Activated CD8-positive, alpha-beta memory T cell treated with anti-CD3 and anti-CD28 coated beads, Interleukin-2, amount 50 U/mL, for 48 hours (primary cell): Measurements from ENCODE around the gene RHOT1.
"Not testable (repeated sequence)": the region's sequence is repeated elsewhere in the genome, so short reads cannot be mapped to it uniquely, and the experiment has no call there.

ENCODE experiments used
- DNase-seq: peaks from one replicate; pipeline ENCODE4 v3.0.0-alpha.2; 2020

RHOT1 gene

DNA sequence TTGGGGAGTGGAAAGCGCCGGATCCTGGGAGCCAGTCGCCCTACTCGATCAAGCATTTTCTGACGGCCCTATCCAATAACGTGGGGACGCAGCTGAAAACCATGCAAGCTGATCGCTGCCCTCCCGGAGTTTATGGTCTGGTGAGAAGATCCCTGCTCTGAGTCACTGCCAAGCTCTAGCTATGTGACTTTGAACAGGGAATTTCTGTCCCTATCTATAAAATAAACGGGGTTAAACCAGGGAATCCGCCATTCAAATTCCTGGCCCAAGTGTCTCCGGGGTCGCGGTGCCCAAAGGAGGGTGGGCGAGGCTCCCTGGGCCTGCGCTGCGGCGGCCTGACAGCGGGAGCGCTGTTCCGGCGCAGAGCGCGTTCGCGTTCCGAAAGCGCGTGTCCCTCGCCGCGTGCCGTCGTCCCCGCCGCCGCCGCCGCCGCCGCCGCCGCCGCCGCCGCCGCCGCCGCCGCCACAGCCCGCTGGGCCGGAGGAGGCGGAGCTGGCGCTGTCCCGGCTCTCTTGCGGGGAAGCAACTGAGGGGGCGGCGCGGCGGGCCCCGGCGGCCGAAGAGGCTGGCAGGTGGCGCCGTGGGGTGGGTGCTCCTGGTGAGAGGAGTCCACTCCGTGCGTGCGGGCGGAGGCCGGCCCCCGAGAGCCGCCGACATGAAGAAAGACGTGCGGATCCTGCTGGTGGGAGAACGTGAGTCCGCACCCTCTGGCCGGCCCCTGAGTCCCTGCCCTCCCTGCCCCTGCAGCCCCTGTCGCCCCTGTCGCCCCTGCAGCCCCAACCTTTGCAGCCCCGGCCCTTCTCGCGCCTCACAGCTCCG is at the start of gene RHOT1:
RHOT1 (plus strand) TSS at position 465 of the 819 bp plus-strand sequence; CDS start at position 656, 191 bp downstream.
- DNase-seq, result peak; percentile 88

DNA sequence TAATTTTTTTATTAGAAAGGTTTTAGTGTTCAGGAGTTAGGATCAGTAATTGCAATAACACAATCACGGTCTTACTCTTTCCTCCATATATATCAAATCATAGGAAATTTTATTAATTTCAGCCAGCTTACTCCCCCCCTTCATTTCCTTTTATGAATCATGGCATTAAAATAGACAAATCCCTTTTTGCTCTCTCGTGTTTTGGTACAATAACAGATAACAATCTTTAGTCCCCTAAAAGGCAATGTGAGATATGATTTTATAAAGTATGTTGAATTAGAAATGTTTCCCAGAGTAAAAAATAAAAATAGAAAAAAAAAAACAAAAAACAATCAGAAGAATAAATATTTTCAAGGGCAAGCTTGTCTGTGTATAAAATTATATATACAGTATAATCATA is 42.6 kb upstream of the RHOT1 start:
- no peak for DNase-seq

DNA sequence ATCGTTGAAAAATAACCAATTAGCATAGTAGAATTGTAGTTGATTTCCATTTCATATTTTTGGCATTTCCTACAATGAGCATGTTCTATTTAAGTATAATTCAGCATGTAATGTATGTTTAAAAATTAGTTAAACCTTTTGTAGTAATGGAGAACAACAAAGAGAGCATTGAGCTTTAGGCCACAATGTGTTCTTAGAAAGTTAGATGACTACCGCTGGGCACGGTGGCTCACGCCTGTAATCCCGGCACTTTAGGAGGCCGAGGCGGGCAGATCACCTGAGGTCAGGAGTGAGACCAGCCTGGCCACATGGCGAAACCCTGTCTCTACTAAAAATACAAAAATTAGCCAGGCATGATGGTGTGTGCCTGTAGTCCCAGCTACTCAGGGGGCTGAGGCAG is 42.0 kb upstream of the RHOT1 start:
- not testable (repeated sequence) for DNase-seq

GRCh38 chr17:32100971-32101631 is 41.2 kb upstream of the RHOT1 start:
- no peak for DNase-seq

DNA sequence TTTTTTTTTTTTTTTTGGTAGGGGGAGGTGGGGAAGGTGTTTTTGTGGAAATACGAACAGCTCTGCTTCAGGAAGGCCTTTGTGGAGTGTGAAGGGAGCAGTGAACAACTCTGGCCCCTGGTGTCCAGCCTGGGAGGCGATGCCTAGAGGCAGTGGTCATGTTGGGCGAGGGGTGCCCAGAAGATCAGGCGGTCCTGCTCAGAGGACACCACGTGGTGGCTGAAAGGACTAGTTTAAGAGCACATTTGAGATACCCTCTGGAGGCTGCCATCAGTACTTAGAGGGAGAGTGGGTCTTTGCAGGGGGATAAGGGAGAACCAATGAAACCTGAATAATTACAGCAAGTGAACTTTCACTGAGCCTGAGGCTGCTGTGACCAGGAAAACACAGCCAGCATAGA is 40.1 kb upstream of the RHOT1 start:
- DNase-seq, result no peak

DNA sequence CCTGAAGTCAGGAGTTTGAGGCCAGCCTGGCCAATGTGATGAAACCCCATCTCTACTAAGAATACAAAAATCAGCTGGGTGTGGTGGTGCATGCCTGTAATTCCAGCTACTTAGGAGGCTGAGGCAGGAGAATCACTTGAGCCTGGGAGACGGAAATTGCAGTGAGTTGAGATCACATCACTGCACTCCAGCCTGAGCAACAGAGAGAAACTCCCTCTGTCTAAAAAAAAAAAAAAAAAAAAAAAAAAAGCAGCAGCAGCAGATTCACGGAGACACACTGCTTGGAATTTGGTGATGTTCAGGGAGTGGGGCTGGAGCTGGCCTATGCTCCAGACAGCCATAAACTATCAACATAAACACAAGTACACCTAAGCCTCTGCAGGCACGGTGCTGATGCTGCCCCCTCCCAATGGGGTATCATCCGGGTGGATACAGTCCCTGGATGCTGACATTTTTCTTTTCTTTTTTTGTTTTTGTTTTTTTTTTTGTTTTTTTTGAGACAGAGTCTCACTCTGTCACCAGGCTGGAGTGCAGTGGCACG is 39.6 kb upstream of the RHOT1 start:
- DNase-seq, result no peak

DNA sequence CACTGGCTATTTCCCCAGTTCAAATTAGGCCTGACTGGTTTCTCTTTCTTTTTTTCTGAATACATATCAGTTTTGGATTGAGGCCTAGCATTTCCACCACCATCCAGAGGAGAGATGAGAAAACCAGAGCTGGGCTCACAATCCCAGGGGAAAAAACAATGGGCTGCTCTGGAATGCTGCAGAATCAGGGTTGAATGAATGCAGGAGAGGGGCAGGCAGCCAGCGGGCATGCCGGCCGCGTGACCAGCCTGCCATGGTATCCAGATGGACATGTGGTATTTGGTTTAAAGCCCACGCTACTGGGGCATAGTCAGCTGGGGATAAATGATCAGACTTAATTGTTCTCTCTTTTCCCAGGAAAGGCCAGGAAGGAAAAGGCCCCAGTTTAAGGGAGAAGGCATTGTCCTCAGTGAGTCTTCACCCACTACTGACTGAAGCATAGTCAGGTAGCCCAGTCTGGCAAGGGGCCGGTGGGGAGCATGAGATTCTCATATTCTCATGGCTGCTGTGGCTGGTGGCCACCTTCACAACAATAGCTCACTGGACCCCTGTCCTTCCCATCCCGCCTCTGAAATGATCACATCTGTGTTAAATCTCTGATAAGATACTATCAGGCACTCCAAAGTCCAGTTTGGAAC is 38.7 kb upstream of the RHOT1 start:
- no peak for DNase-seq

GRCh38 chr17:32104158-32104557 is 38.1 kb upstream of the RHOT1 start:
- no peak for DNase-seq

GRCh38 chr17:32106471-32106981 is 35.8 kb upstream of the RHOT1 start:
- not testable (repeated sequence) for DNase-seq

GRCh38 chr17:32107194-32107593 is 35.1 kb upstream of the RHOT1 start:
- DNase-seq, result not testable (repeated sequence)

DNA sequence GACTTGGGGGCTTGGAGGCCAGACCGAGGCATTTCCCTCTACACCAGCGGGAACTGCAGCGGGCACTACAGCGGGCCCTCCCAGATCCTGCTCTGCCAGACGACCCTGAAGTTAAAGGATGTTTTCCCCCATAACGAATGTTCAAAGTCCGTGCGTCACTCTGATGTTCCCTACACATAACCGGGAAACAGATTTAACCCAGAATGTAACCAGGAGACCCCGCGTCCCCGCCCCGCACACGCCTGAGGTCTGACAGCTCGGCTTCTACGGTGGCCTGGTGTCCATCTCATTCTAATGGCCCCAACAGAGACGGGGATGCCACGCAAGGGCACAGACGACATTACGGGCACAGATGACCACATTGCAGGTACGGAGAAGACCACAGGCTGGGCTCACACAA is 31.7 kb upstream of the RHOT1 start:
- no peak for DNase-seq

DNA sequence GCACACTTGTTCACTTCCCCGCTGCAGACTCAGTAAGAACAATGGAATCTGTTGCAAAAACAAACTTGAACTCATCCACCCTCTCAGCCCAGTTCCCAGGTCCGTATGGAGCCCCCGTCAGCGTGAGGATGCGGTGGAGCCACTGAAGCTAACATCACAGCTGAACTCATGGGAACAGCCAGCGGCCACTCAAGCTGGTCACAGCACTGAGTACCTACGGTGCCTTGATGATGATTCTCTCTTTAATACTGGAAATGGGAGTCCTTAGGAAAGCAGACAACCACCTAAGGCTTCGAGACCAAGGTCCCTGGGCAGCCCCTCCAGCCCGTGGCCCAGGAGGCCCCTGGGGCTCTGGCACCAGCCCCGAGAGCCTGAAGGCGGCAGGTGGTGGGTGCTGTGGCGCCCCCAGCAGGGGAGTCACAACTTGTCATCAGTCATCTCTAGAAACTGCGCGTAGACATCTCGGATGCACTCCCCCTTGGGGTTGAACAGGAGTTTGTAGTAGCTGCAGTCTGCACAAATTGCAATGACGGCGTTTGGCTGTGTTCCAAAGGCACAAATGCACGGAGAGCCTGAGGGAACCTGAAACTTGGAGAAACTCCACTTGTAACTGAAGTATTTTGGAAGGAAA is 31.0 kb upstream of the RHOT1 start:
- DNase-seq, result peak; percentile 59

DNA sequence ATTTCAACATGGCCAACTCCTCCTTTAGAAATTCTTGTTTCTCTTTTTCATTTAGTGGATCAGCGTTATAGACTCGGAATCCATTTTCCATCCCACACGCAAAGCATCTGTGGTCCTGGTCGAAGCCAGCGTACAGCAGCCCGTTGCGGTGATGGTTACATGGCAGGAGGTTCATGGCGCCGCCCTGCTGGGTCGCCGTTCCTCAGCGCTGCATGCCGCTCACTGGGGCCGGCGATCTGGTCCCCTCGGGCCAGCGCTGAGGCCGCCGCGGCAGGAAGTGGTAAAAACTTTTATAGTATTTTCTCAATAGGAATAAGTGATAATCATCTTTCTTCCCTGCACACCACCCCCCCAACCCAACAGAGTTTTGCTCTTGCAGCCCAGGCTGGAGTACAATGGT is 29.9 kb upstream of the RHOT1 start:
- no peak for DNase-seq

GRCh38 chr17:32114536-32114935 is 27.8 kb upstream of the RHOT1 start:
- DNase-seq, result no peak

- not testable (repeated sequence) for DNase-seq
Measured at GRCh38 chr17:32115546-32115945, 26.8 kb upstream of the RHOT1 start.

DNA sequence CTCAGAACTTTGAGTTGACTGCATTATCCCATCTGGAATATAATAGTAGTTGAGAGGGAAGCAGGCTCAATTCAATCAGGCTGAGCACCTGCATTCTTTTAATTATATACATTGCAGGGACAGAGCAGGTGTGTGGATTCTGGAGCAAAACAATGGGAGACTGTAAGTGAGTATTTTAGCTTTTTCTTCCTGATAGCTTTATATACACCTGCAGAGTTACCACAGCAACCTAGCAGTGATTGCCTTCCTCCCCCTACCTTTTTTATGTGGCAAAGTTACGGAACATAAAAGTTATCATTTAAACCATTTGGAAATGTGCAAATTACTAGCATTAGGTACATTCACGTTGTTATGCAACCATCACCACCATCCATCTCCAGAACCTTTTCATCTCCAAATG is 25.4 kb upstream of the RHOT1 start:
- no peak for DNase-seq

DNA sequence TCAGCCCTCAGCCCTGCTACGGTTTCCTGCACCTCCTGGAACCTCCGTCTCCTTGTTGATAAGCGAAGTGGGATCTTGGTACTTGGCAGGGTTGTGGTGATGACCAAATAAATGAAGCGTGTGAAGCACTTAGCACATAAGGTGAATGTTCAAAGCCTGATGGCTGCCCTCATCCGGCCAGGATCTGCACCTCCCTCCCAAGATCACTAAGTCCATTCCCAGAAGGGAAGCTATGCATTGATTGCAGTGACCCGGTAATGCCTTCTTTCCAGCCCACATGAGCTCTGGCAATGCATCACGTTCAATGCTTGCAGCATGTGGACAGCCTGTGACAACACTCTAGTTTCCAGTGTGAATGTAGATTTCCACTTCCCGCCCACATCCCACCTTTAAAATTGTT is 24.9 kb upstream of the RHOT1 start:
- DNase-seq, result no peak

GRCh38 chr17:32118088-32118487 is 24.2 kb upstream of the RHOT1 start:
- not testable (repeated sequence) for DNase-seq

DNA sequence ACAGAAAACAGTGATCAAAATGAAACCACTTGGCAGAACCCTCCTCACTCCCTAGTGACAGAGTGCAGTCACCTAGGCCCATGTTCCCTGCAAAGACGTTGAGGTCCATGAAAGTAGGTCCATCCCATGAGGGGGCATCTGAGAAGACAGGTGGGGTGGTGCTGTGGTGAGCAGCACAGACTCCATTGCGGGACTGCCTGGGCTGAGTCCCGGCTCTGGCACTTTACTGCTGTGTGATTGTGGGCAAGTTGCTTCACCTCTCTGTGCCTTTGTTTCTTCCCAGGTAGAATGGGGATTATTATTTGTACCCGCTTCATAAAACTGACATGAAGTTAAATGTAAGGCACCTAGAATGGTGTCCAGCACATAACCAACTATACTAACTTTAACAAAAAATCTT is 23.5 kb upstream of the RHOT1 start:
- DNase-seq, result no peak

- no peak for DNase-seq
Measured at GRCh38 chr17:32120141-32120540, 22.2 kb upstream of the RHOT1 start.

- no peak for DNase-seq
Measured at GRCh38 chr17:32120716-32121115, 21.6 kb upstream of the RHOT1 start.

- DNase-seq, result no peak
Measured at GRCh38 chr17:32123782-32124181, 18.5 kb upstream of the RHOT1 start.
